ENCODE data around the gene FPR3.

DNA sequence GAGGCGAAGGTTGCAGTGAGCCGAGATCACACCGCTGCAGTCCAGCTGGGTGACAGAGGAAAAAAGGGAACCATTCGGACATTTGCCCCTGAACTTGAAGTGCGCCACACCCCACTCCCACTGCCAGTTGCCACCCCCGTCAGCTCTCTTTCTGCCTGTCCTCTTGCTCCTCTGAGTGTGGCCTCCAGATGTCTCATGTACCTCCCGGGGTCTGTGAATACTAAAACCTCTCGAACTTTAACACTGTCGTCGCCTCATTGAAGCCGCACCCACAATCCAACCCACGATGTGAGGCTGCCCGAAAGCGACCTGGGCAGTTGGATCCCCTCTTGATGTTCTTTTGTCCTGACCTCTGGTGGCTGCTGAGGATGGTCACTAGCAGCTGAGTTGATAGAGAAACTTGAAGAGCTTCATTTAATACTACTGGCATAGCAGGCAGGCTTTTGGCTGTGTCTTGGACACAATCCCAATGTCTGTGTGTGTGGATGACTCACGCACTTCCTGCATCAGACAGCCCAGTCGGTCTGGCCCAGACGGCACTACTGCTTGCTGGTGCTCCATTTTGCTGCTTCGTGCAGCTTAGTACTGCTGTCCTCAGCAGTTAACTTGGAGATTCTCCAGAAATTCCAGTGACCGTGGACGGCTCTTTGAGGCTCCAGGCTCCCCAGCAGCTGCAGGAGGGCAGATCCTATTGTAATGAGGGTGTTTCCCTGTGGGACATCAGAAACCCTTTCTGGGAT, 4.2 kb downstream of the FPR3 start:
- TF ChIP-seq, protein P1, sequence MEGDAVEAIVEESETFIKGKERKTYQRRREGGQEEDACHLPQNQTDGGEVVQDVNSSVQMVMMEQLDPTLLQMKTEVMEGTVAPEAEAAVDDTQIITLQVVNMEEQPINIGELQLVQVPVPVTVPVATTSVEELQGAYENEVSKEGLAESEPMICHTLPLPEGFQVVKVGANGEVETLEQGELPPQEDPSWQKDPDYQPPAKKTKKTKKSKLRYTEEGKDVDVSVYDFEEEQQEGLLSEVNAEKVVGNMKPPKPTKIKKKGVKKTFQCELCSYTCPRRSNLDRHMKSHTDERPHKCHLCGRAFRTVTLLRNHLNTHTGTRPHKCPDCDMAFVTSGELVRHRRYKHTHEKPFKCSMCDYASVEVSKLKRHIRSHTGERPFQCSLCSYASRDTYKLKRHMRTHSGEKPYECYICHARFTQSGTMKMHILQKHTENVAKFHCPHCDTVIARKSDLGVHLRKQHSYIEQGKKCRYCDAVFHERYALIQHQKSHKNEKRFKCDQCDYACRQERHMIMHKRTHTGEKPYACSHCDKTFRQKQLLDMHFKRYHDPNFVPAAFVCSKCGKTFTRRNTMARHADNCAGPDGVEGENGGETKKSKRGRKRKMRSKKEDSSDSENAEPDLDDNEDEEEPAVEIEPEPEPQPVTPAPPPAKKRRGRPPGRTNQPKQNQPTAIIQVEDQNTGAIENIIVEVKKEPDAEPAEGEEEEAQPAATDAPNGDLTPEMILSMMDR (IDR thresholded peaks at IDR 0.05), result no peak
- peak in 1 of 4 donors; percentile 28 for TF ChIP-seq POLR2A (IDR thresholded peaks at IDR 0.05)
